Neural cell (in vitro differentiated cells): ENCODE measurements around the gene CAP2.

Experiments
- EP300 ChIP-seq: fragments of 450-650 bp; conservative IDR thresholded peaks from 2 replicates; pipeline ENCODE4 v1.6.1; 2014; ENCODE audit warnings: antibody characterized with exemption, mild to moderate bottlenecking, moderate library complexity; ENCODE audit not compliant: poor library complexity, severe bottlenecking
- EZH2 ChIP-seq: fragments of 200-600, 300-800 bp; shearing (Covaris generic), sonication (generic); IDR thresholded peaks from 2 replicates; pipeline ENCODE4 v1.6.1; 2014; ENCODE audit warnings: antibody characterized with exemption, low read length, borderline replicate concordance, mild to moderate bottlenecking; ENCODE audit not compliant: insufficient read depth, poor library complexity, severe bottlenecking
- MXI1 ChIP-seq: fragments of 450-650 bp; conservative IDR thresholded peaks from 2 replicates; pipeline ENCODE4 v1.6.1; 2014; ENCODE audit warnings: antibody characterized with exemption, mild to moderate bottlenecking; ENCODE audit not compliant: poor library complexity, severe bottlenecking
- POLR2AphosphoS5 ChIP-seq: IDR thresholded peaks from 2 replicates; pipeline ENCODE4 v1.6.1; 2012
- RAD21 ChIP-seq: fragments of 450-650 bp; conservative IDR thresholded peaks from 2 replicates; pipeline ENCODE4 v1.6.1; 2014; ENCODE audit warnings: antibody characterized with exemption, mild to moderate bottlenecking, moderate library complexity
- TAF1 ChIP-seq: IDR thresholded peaks from 2 replicates; pipeline ENCODE4 v1.6.1; 2012; ENCODE audit warnings: low read depth
- TF ChIP-seq, protein P1 (sequence below): fragments of 450-650 bp; IDR thresholded peaks from 2 replicates; pipeline ENCODE4 v1.5.1; 2014; ENCODE audit warnings: antibody characterized with exemption, mild to moderate bottlenecking, moderate library complexity; ENCODE audit not compliant: poor library complexity, severe bottlenecking
- TF ChIP-seq, protein P2 (sequence below): IDR thresholded peaks from 2 replicates; pipeline ENCODE4 v1.6.1; 2012; ENCODE audit warnings: borderline replicate concordance

DNA sequence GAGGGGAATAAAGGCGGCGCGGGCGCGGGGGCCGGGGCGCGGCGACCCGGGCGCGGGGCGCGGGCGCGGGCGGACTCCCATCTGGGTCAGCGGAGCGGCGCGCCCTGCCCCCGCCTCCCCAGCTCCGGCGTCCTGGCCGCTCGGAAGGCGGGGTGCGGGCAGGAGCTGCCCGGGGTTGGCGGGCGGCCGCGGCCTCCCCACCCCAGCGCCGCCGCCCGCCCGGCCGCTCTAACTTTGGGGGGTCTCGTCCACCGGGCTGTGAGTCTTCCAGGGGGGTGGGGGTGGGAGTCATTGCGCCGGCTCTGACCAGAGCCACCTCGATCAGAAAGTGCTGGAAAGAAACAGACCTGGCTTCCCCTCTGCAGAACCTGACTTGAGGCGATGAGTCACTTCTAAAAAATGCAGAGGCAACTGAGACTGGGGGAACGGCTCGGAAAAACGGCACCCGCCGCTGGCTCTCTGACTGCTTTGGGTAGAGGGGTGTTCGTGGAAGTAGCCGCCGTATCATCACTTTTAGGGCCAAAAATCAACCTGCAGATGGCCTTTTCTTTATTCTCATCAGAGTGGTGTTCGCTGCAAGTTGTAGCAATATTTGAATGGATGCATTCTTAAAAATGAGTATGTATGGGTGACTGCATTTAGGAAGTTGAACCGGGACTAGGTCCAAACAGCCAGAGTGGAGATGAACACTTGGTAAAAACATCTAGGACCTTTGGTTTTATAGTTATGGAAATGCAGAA lies 667 bp downstream of the CAP2 start:
- TF ChIP-seq, protein P1, sequence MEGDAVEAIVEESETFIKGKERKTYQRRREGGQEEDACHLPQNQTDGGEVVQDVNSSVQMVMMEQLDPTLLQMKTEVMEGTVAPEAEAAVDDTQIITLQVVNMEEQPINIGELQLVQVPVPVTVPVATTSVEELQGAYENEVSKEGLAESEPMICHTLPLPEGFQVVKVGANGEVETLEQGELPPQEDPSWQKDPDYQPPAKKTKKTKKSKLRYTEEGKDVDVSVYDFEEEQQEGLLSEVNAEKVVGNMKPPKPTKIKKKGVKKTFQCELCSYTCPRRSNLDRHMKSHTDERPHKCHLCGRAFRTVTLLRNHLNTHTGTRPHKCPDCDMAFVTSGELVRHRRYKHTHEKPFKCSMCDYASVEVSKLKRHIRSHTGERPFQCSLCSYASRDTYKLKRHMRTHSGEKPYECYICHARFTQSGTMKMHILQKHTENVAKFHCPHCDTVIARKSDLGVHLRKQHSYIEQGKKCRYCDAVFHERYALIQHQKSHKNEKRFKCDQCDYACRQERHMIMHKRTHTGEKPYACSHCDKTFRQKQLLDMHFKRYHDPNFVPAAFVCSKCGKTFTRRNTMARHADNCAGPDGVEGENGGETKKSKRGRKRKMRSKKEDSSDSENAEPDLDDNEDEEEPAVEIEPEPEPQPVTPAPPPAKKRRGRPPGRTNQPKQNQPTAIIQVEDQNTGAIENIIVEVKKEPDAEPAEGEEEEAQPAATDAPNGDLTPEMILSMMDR = no peak
- no peak for TF ChIP-seq RAD21
- no peak for TF ChIP-seq MXI1
- TF ChIP-seq POLR2AphosphoS5 = no peak
- no peak for TF ChIP-seq EZH2
- TF ChIP-seq, protein P2, sequence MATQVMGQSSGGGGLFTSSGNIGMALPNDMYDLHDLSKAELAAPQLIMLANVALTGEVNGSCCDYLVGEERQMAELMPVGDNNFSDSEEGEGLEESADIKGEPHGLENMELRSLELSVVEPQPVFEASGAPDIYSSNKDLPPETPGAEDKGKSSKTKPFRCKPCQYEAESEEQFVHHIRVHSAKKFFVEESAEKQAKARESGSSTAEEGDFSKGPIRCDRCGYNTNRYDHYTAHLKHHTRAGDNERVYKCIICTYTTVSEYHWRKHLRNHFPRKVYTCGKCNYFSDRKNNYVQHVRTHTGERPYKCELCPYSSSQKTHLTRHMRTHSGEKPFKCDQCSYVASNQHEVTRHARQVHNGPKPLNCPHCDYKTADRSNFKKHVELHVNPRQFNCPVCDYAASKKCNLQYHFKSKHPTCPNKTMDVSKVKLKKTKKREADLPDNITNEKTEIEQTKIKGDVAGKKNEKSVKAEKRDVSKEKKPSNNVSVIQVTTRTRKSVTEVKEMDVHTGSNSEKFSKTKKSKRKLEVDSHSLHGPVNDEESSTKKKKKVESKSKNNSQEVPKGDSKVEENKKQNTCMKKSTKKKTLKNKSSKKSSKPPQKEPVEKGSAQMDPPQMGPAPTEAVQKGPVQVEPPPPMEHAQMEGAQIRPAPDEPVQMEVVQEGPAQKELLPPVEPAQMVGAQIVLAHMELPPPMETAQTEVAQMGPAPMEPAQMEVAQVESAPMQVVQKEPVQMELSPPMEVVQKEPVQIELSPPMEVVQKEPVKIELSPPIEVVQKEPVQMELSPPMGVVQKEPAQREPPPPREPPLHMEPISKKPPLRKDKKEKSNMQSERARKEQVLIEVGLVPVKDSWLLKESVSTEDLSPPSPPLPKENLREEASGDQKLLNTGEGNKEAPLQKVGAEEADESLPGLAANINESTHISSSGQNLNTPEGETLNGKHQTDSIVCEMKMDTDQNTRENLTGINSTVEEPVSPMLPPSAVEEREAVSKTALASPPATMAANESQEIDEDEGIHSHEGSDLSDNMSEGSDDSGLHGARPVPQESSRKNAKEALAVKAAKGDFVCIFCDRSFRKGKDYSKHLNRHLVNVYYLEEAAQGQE = no peak
- no peak for TF ChIP-seq EP300
- no peak for TF ChIP-seq TAF1
